ENCODE results near the gene ZNF839. TPM values are rescaled to one million over a fixed set of nuclear protein-coding genes. Genes with fewer than 3 reads are reported as not detected.
A peak's percentile ranks its signal among the peaks of the same experiment; 100 is the strongest.
"Not testable (repeated sequence)": the region's sequence is repeated elsewhere in the genome, so short reads cannot be mapped to it uniquely, and the experiment has no call there.

ZNF839 gene
- total RNA-seq, 2 experiments from 2014 or later: 15.2 to 16.3 TPM

DNA sequence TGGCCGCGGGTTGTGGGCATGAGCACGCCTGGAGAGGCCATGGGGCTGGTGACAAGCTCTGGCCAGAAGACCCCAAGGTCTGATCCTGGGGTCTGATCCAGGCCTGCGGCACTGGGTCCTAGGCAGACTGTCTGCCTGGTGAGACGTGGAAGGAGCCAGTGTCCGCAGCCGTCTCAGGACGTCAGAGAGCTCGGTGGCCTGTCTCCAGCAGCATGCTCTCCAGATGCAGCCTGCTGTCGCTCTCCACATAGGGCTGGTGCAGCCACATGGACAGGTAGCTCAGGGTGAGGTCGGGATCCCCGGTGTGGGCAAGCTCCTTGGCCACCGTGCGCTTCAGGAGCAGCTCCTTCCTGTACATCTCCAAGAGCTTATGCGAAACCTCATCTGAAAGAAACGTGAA, 28.8 kb downstream of the ZNF839 start:
- Mint-ChIP-seq H3K9me3 (no peaks in the 10 kb centered on the region), H3K27ac (no peak overlapping the region), H3K36me3 (peaks cover 35% of the 10 kb centered on the region), H3K4me3 (no peak overlapping the region), H3K27me3 (no peaks in the 10 kb centered on the region), H3K4me1 (ENCODE audit: low read depth) (peaks cover under 1% of the 10 kb centered on the region)
- CTCF ChIA-PET: interaction anchor here (0.6 kb wide), 1 partner anchor 27 kb away, joined by 3 read pairs; no protein-coding TSS in a partner anchor
- intact Hi-C loops (cut with micrococcal nuclease): no loop called here
- POLR2A ChIA-PET: interaction anchor here (1.1 kb wide), 1 partner anchor 30 kb away, joined by 3 read pairs; no protein-coding TSS in a partner anchor
- DNase-seq: no peak

DNA sequence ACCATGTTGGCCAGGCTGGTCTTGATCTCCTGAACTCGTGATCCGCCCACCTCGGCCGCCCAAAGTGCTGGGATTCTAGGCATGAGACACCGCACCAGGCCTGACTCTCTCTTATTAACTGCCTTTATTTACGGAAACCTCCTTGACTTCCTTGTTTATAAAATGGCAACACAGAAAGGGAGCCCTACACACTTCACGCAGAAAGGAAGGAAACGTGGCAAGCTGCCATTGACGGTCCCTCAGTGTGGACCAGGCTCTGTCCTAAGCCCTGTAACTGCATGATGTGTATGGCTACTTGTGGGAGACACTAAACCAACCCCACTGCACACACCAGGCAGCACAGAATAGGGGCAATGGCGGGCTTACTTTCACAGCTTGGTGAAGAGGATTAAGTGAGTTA, 31.5 kb downstream of the ZNF839 start:
- H3K27ac Mint-ChIP-seq: no peak overlapping the region
- POLR2A ChIA-PET: no interaction called here

DNA sequence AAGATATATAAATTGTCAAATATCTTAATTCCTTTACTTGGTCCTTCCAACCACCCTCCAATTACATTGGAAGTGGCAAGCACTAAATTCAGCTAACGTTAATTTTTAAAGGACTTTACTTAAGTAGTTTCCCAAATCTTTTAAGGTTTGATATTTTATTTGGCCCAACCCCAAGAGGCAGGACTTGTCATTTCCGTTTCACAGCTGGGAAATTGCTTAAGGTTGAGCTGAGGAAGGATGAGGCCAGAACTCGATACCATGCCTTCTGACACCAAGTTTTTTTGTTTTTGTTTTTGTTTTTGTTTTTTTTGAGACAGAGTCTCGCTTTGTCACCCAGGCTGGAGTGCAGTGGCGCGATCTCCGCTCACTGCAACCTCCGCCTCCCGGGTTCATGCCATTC, 32.0 kb downstream of the ZNF839 start:
- H3K4me3 Mint-ChIP-seq; H3K27ac Mint-ChIP-seq; DNase-seq; H3K27me3 Mint-ChIP-seq; H3K9me3 Mint-ChIP-seq; CTCF ChIA-PET; intact Hi-C loops (cut with micrococcal nuclease); H3K4me1 Mint-ChIP-seq (ENCODE audit: low read depth); POLR2A ChIA-PET: not testable (repeated sequence)
- H3K36me3 Mint-ChIP-seq: peaks cover 37% of the 10 kb centered on the region

More for the DNA sequence above, 31.5 kb downstream of the ZNF839 start:
- Mint-ChIP-seq H3K9me3 (no peaks in the 10 kb centered on the region), H3K36me3 (peaks cover 37% of the 10 kb centered on the region), H3K27me3 (no peaks in the 10 kb centered on the region), H3K4me1 (ENCODE audit: low read depth) (peaks cover 2% of the 10 kb centered on the region), H3K4me3 (no peak overlapping the region)
- DNase-seq: no peak
- intact Hi-C loops (cut with micrococcal nuclease): no loop called here
- CTCF ChIA-PET: no interaction called here

DNA sequence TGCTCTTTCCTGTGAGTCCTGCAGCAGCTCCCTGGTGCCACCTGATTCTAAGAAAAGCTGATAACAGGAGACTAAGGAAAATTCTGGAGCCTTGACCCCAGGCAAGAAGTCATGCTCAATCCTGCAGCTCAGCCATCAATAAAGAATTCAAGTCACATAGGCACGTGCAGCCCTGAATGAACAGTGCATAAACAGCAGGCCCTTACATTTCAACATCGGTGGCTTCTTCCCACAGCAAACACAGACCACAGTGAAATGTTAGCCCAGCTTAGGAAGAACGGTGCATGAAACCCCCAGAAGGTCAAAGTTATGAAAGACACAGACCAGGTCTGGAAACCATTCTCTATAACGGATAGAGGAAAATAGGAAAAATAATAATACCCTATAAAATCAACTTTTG, 32.7 kb downstream of the ZNF839 start:
- CTCF ChIA-PET: no interaction called here
- peaks cover 2% of the 10 kb centered on the region for H3K4me1 Mint-ChIP-seq (ENCODE audit: low read depth)
- H3K4me3 Mint-ChIP-seq: no peak overlapping the region
- no peak overlapping the region for H3K27ac Mint-ChIP-seq
- H3K36me3 Mint-ChIP-seq: peaks cover 39% of the 10 kb centered on the region
- intact Hi-C loops (cut with micrococcal nuclease): no loop called here
- H3K27me3 Mint-ChIP-seq: no peaks in the 10 kb centered on the region
- POLR2A ChIA-PET: no interaction called here
- DNase-seq: no peak
- no peaks in the 10 kb centered on the region for H3K9me3 Mint-ChIP-seq

DNA sequence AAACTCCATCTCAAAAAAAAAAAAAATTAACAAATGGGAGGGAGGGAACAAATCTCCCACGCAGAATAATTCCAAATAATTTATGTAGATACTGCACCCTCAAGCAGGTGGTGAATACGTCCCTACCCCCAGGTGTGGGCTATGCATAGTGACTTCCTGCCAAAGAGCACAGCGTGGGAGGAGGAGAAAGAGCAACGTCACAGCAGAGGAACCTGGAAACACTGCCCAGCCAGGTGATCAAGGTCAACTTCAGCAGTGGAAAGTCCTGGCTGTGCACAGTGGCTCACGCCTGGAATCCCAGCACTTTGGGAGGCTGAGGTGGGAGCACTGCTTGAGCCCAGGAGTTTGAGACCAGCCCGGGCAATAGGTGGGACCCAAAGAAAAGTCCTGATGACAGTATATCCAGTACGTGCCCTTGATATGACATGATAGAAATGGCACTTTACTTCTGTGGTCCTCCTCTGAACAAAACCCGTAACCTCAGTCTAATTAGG, 33.6 kb downstream of the ZNF839 start:
- DNase-seq: no peak
- ChIA-PET POLR2A (no interaction called here), CTCF (no interaction called here)
- Mint-ChIP-seq H3K36me3 (peaks cover 45% of the 10 kb centered on the region), H3K4me3 (no peak overlapping the region), H3K9me3 (no peaks in the 10 kb centered on the region), H3K4me1 (ENCODE audit: low read depth) (peaks cover 2% of the 10 kb centered on the region), H3K27ac (no peak overlapping the region), H3K27me3 (no peaks in the 10 kb centered on the region)
- intact Hi-C loops (cut with micrococcal nuclease): no loop called here

DNA sequence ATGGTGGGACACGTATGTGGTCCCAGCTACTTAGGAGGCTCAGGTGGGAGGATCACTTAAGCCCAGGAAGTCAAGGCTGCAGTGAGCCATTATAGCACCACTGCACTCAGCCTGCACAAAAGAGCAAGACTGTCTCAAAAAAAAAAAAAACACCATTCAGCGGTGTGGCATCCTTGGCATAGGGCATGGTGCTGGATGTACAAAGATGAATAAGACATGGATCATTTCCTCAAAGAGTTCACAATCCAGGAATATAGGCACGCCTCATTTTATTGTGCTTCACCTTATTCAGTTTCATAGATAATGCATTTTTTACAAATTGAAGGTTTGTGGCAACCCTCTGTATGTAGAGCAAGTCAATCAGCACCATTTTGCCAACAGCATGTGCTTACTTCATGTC, 36.7 kb downstream of the ZNF839 start:
- Mint-ChIP-seq H3K9me3 (no peaks in the 10 kb centered on the region), H3K4me1 (ENCODE audit: low read depth) (peaks cover 16% of the 10 kb centered on the region), H3K27me3 (no peaks in the 10 kb centered on the region), H3K36me3 (peaks cover 34% of the 10 kb centered on the region), H3K27ac (no peak overlapping the region), H3K4me3 (no peak overlapping the region)
- CTCF ChIA-PET: interaction anchor here (2.4 kb wide), 1 partner anchor 168 kb away, joined by 6 read pairs; no protein-coding TSS in a partner anchor
- POLR2A ChIA-PET: no interaction called here
- no peak for DNase-seq
- intact Hi-C loops (cut with micrococcal nuclease): no loop called here

DNA sequence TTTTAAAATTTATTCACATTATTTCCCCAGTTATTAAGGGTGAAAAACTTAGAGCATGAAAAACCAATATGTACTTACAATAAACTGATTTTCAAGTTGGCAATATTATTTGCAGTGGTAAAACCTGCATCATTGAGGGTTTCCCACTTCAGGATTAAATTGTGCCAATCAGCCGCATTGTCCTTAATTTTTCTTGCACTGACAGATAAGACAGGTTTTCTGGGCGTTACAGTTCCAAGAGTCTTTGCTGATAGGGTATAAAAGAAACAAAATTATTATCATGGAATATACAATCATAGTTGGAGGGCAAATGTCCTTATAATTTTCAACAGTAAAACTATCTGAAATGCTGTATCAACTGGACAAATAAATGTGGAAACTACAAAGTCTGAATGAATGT, 39.8 kb downstream of the ZNF839 start:
- ChIA-PET CTCF (no interaction called here), POLR2A (no interaction called here)
- no peak overlapping the region for H3K27ac Mint-ChIP-seq
- no peaks in the 10 kb centered on the region for H3K9me3 Mint-ChIP-seq
- intact Hi-C loops (cut with micrococcal nuclease): no loop called here
- no peak overlapping the region for H3K4me3 Mint-ChIP-seq
- no peaks in the 10 kb centered on the region for H3K27me3 Mint-ChIP-seq
- DNase-seq: no peak
- H3K36me3 Mint-ChIP-seq: peaks cover 23% of the 10 kb centered on the region
- peaks cover 22% of the 10 kb centered on the region for H3K4me1 Mint-ChIP-seq (ENCODE audit: low read depth)

DNA sequence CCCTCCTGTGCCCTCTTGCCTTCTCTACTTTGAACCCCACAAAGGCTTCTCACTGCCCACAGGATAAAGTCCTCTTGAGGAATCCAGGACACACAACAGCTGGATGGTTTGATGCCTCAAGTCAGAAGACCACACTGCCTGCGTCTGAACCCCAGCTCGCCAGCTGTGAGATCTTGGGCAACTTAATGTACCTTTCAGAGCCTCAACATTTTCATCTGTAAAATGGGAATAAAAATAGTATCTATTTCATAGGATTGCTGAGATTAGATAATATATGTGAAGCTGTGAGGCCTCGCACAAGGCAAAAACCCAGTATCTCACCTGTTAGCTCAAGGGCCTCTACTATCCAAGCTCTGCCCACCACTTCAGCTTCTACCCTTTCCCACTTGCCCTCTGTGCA, 40.8 kb downstream of the ZNF839 start:
- Mint-ChIP-seq H3K4me1 (ENCODE audit: low read depth) (peaks cover 22% of the 10 kb centered on the region), H3K27ac (no peak overlapping the region), H3K27me3 (no peaks in the 10 kb centered on the region), H3K36me3 (peaks cover 21% of the 10 kb centered on the region), H3K9me3 (no peaks in the 10 kb centered on the region), H3K4me3 (no peak overlapping the region)
- CTCF ChIA-PET: no interaction called here
- DNase-seq: no peak
- intact Hi-C loops (cut with micrococcal nuclease): loop anchor here (5.0 to 10.0 kb wide), 3 partner anchors 144 to 462 kb away; partner anchors contain the start of genes ANKRD9 and RCOR1
- POLR2A ChIA-PET: no interaction called here

DNA sequence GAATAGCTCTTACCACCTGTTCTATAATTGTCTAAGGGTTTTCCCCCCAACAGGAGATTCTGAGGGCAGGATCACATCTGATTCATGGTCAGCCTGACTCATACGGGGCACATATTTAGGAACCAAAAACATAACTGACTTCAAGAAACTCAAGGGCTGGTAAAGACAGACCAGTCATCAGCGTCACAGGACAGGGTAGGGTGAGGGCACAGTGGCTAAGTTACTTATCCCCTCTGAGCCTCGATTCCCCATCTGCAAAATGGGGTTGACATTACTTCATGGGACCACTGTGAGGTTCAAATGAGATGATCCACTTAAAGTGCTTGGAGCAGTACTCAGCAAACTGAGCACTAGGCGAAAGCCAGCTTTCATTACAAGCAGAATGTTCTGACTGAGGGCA, 42.5 kb downstream of the ZNF839 start:
- no peak overlapping the region for H3K4me3 Mint-ChIP-seq
- H3K27me3 Mint-ChIP-seq: no peaks in the 10 kb centered on the region
- ChIA-PET CTCF (interaction anchor here (0.7 to 2.1 kb wide), 7 partner anchors 14 to 402 kb away, joined by 3 to 8 read pairs (median 4); no protein-coding TSS in a partner anchor), POLR2A (interaction anchor here (0.5 to 2.5 kb wide), 8 partner anchors 13 to 553 kb away, joined by 3 to 16 read pairs (median 4); partner anchors contain the start of gene ZNF839)
- peaks cover 26% of the 10 kb centered on the region for H3K4me1 Mint-ChIP-seq (ENCODE audit: low read depth)
- H3K36me3 Mint-ChIP-seq: peaks cover 12% of the 10 kb centered on the region
- no peaks in the 10 kb centered on the region for H3K9me3 Mint-ChIP-seq
- intact Hi-C loops (cut with micrococcal nuclease): loop anchor here (1.0 to 10.0 kb wide), 7 partner anchors 43 to 460 kb away; partner anchors contain the start of genes ANKRD9, DYNC1H1, RCOR1 and WDR20
- peak; percentile 80 for DNase-seq
- peak overlapping the region; percentile 96 for H3K27ac Mint-ChIP-seq

DNA sequence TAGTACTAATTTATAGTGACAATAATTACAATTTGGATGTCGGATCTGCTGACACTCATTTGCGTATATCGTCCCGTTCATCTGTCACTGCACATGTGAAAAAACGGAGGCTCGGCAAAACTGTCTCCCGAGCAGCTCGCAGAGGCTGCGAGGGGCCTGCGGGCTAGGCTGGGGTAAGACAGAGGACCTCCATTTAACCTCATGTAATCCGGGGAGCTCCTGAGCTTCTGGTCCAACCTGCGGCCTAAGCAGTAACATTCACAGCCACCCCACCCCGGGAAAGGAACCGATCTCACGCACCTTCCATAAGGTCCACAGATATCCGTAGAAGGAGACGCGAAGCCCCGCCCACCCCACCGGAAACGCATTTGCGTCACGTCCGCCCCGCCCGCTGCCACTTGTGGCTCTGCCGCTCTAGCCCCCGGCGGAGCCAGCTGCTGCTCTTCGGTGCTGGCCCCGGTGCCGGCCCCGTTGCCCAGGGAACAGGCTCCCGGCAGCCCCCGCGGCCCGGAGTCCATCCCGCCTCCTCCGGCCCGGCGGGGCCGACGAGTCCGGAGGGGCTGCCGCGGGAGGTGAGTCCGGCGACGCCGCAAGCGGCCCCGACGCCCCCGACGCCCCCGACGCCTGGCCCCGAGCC, 43.1 kb downstream of the ZNF839 start, which contains the start of the genes CINP and TECPR2:
Gene CINP (minus strand): TSS at position 346 of the 637 bp plus-strand sequence. CDS start 39 bp downstream, at position 307.
Gene TECPR2 (plus strand): TSS at position 397 of the 637 bp plus-strand sequence. CDS start 13,781 bp downstream, outside the sequence.
- DNase-seq: peak; percentile 99
- Mint-ChIP-seq H3K36me3 (peaks cover 8% of the 10 kb centered on the region), H3K9me3 (no peaks in the 10 kb centered on the region), H3K27ac (peak within 1 kb of the TSS; percentile 96), H3K4me3 (no peak within 1 kb of the TSS), H3K27me3 (no peaks in the 10 kb centered on the region), H3K4me1 (ENCODE audit: low read depth) (peaks cover 31% of the 10 kb centered on the region)
- intact Hi-C loops (cut with micrococcal nuclease): loop anchor here (1.0 to 10.0 kb wide), 7 partner anchors 43 to 460 kb away; partner anchors contain the start of genes ANKRD9, DYNC1H1, RCOR1 and WDR20
- POLR2A ChIA-PET: interaction anchor here (0.6 to 2.5 kb wide), 8 partner anchors 13 to 539 kb away, joined by 3 to 16 read pairs (median 4); partner anchors contain the start of gene ZNF839
- CTCF ChIA-PET: interaction anchor here (0.7 to 2.1 kb wide), 5 partner anchors 45 to 402 kb away, joined by 3 to 8 read pairs (median 4); no protein-coding TSS in a partner anchor

DNA sequence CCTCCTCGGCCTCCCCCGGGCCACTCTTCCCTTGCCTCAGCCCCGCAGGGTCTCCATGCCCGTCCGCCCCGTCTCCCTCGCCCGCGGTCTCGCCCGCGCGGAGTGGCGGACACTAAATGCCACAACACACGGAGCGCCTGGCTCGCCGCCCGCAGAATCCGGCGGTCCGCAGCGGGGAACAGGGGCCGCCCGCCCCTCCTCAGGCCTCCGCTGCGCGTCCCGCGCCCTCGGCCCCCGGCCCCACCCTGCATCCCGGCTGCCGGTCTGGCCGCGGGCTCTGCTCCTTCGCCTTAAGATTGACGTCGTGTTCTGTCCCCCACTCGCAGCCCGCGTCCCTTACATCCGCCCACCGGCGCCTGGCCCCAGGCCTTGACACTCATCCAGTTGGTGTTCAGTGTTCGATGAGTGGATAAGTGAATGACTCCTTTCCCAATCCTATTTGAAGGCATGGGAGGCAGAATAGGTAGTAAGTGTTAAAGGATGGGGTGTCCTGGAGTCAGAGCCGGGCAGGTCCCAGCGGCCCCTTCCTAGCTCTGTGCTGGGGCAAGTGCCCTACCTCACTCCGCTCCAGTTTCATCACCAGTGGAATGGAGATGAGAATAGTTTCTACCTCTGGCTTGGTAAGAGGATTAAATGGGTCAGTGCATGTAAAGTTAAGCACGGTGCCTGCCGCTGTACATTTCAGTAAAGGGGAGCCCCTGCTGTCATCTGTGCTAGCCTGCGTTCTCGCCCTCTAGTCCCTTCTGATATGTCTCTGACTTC, 43.8 kb downstream of the ZNF839 start:
- Mint-ChIP-seq H3K27me3 (no peaks in the 10 kb centered on the region), H3K9me3 (no peaks in the 10 kb centered on the region), H3K4me1 (ENCODE audit: low read depth) (peaks cover 36% of the 10 kb centered on the region), H3K36me3 (peaks cover 2% of the 10 kb centered on the region), H3K27ac (peak overlapping the region; percentile 71), H3K4me3 (no peak overlapping the region)
- DNase-seq: peak; percentile 57
- POLR2A ChIA-PET: interaction anchor here (0.7 to 2.5 kb wide), 5 partner anchors 12 to 540 kb away, joined by 3 to 16 read pairs (median 4); partner anchors contain the start of gene ZNF839
- CTCF ChIA-PET: interaction anchor here (1.1 to 2.1 kb wide), 3 partner anchors 46 to 162 kb away, joined by 4 to 8 read pairs (median 8); no protein-coding TSS in a partner anchor
- intact Hi-C loops (cut with micrococcal nuclease): loop anchor here (2.0 to 10.0 kb wide), 4 partner anchors 141 to 459 kb away; partner anchors contain the start of genes ANKRD9, DYNC1H1 and RCOR1
